ENCODE data around the gene ELP6.

DNA sequence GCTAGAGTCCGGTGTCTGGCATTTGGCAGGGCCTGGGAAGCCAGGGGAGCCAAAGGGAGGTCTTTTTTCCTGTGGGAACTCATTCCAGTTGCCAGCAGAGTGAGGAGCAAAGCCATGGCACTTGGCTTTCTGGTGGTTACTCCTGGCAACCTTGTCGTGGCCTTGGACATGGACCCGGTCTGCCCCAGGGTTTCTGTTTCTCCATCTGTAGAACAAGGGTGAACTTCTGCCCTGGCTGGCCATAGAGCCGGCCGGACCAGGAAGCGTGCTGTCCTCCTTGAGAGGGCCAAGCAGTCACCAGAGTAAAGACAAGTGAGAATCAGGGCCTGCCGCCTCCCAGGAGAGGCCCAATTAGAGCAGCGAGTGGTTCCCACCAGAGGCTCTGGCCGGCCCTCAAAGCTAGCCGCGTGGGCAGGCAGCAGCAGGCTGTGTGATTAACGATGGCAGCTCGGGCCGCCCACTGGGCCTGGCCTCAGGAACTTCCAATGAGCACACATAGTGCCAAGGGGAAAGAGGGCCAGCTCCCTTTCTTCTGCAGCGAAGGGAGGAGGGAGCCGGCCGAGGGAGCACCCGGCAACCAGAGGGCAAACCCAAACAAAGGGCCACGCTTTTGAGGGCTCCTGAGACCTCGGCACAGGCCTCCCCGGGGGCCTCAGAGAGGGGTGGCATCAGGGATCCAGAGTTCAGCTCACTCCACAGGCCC lies 29.1 kb upstream of the ELP6 start:
- TF ChIP-seq ARNTL (CRISPR knock-in tag; IDR thresholded peaks at IDR 0.05; ENCODE audit: borderline replicate concordance, low read depth) (no peak), ZFP30 (CRISPR knock-in tag; IDR thresholded peaks at IDR 0.05) (no peak), TOX (CRISPR knock-in tag; IDR thresholded peaks at IDR 0.05; ENCODE audit: borderline replicate concordance) (no peak), ZFP3 (CRISPR knock-in tag; IDR thresholded peaks at IDR 0.05) (no peak), BACH2 (CRISPR knock-in tag; IDR thresholded peaks at IDR 0.05; ENCODE audit: borderline replicate concordance) (no peak), RARB (CRISPR knock-in tag; IDR thresholded peaks at IDR 0.05) (no peak), POU6F1 (CRISPR knock-in tag; IDR thresholded peaks at IDR 0.05; ENCODE audit: borderline replicate concordance, low read depth) (no peak), TCF4 (CRISPR knock-in tag; IDR thresholded peaks at IDR 0.05; ENCODE audit: borderline replicate concordance) (no peak)
